Omental fat pad (tissue), 4 donors: ENCODE data around the gene SLC34A1. TPM values are rescaled to one million over a fixed set of nuclear protein-coding genes. Genes with fewer than 3 reads are reported as not detected.

Experiments
- ATAC-seq: fragments of 150-250 bp; one replicate; pipeline ENCODE4 v1.9.1; 2016; ENCODE audit warnings: mild to moderate bottlenecking, moderate library complexity; ENCODE audit not compliant: low FRiP score
- DNase-seq: peaks from one replicate; pipeline ENCODE4 v3.0.0-alpha.2; 2019; ENCODE audit warnings: low spot score
- total RNA-seq, 4 donors: library from RNA; depleted of rRNA; stranded (reverse); fragments of >200 nt; gene quantifications; one replicate each; pipeline ENCODE4 v1.1.0, GENCODE V29; 2016
- TF ChIP-seq, protein P1 (sequence below), 3 donors: fragments of 450-650 bp; IDR thresholded peaks; one replicate each; pipeline ENCODE4 v1.5.1; 2016 to 2017; ENCODE audit warnings: antibody characterized with exemption in 3 of 3, mild to moderate bottlenecking in 3 of 3, moderate library complexity in 2 of 3

Gene SLC34A1
- total RNA-seq, 4 donors from 2014 or later, result not detected

DNA sequence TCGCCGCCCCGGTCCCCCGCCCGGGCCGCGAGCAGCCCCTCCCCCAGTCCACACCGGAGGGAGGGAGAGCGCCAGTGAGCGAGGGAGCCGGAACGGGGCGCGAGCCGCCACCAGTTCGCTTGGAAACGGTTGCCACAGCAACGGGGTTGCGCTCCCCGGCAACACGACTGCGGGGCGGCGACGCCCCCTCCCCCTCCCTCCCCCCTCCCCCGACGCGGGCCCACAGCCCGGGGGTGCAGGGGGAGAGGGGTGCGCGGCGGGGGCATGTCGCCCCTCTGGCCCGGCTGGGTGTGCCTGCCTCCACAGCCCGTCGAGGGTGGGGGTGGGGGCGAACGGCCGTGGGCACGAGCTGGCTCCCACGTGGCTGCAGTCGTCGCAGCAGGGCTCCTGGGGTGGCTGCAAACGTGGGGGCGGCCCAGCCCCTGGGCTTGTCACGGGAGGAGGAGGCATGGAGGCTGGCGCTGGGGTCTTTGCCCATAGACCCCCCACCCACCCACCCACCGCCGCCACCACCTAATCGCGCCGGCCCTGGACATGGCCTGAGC is 62.9 kb downstream of the SLC34A1 start:
- peak; percentile 6 for ATAC-seq
- DNase-seq, result no peak

DNA sequence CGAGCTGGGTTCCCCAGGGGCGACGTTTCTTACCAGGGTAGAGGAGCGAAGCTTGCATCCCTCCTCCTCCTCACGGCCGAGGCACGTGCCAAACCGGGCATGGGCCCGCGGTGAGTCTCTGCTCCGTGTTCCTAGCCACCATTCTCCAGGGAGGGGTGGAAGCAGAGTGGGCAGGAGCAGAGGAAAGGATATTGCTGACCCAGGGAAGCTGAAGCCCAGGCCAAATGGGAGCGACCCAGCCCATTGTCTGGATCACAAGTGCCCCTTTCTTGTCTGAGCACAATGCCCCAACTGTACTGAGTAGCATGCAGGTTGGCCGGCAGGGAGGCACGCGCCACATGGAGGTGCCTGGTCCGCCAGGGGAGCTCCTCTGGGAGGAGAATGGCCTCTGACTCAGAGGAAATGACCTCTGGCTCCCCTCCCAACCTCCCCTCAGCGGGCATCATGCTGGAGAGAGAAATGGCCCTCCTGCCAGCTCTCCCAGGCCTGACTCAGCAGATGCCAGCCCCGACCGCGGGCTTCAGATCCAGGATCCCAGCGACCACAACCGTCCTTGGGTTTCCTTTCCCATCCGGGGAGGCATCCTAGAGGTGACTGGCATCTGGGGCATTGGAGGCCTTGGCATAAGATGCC is 63.5 kb downstream of the SLC34A1 start:
- TF ChIP-seq, protein P1, sequence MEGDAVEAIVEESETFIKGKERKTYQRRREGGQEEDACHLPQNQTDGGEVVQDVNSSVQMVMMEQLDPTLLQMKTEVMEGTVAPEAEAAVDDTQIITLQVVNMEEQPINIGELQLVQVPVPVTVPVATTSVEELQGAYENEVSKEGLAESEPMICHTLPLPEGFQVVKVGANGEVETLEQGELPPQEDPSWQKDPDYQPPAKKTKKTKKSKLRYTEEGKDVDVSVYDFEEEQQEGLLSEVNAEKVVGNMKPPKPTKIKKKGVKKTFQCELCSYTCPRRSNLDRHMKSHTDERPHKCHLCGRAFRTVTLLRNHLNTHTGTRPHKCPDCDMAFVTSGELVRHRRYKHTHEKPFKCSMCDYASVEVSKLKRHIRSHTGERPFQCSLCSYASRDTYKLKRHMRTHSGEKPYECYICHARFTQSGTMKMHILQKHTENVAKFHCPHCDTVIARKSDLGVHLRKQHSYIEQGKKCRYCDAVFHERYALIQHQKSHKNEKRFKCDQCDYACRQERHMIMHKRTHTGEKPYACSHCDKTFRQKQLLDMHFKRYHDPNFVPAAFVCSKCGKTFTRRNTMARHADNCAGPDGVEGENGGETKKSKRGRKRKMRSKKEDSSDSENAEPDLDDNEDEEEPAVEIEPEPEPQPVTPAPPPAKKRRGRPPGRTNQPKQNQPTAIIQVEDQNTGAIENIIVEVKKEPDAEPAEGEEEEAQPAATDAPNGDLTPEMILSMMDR (IDR thresholded peaks at IDR 0.05), result no peak
- ATAC-seq (peak; percentile 81), DNase-seq (no peak)

More for the DNA sequence above, 62.9 kb downstream of the SLC34A1 start:
- TF ChIP-seq, protein P1 (IDR thresholded peaks at IDR 0.05), result no peak

Other genes starting within 250 kb of the SLC34A1 start
- 10 to 100 TPM; 18.9 to 38.9 (median 23.8) TPM for gene RAB24, start 80.7 kb upstream of the SLC34A1 start, total RNA-seq
- gene PRELID1, start 80.6 kb upstream of the SLC34A1 start, total RNA-seq, result 100 to 1,000 TPM in 1 of 4 donors, 10 to 100 TPM in 3; 51.9 to 102 (median 67.5) TPM
- gene MXD3, start 72.5 kb upstream of the SLC34A1 start, total RNA-seq, result 10 to 100 TPM in 1 of 4 donors, 1 to 10 TPM in 3; 3.5 to 26.8 (median 4.8) TPM
- gene LMAN2, start 32.8 kb upstream of the SLC34A1 start, total RNA-seq, result 100 to 1,000 TPM; 129 to 164 (median 144) TPM
- gene RGS14, start 26.5 kb upstream of the SLC34A1 start, total RNA-seq, result 10 to 100 TPM in 1 of 4 donors, 1 to 10 TPM in 3; 7.1 to 25.1 (median 8.2) TPM
- not detected for gene PFN3, start 16.2 kb downstream of the SLC34A1 start, total RNA-seq
- 1 to 10 TPM in 1 of 4 donors, under 1 TPM in 3; 0.38 to 3.0 (median 0.63) TPM for gene F12, start 25.1 kb downstream of the SLC34A1 start, total RNA-seq
- gene GRK6, start 42.2 kb downstream of the SLC34A1 start, total RNA-seq, result 10 to 100 TPM; 16.1 to 45.5 (median 27.2) TPM
- gene PRR7, start 62.4 kb downstream of the SLC34A1 start, total RNA-seq, result 1 to 10 TPM in 3 of 4 donors, not detected in 1; 1.6 to 2.8 (median 2.1) TPM
- gene DBN1, start 89.2 kb downstream of the SLC34A1 start, total RNA-seq, result 10 to 100 TPM; 33.5 to 78.5 (median 38.3) TPM
- 10 to 100 TPM; 20.0 to 63.2 (median 34.2) TPM for gene PDLIM7, start 113.2 kb downstream of the SLC34A1 start, total RNA-seq
- 10 to 100 TPM in 3 of 4 donors, 1 to 10 TPM in 1; 7.4 to 41.0 (median 16.3) TPM for gene DOK3, start 125.4 kb downstream of the SLC34A1 start, total RNA-seq
- gene DDX41, start 132.5 kb downstream of the SLC34A1 start, total RNA-seq, result 10 to 100 TPM; 66.2 to 93.7 (median 73.6) TPM
- gene FAM193B, start 170.1 kb downstream of the SLC34A1 start, total RNA-seq, result 10 to 100 TPM; 43.3 to 92.5 (median 50.9) TPM
- 100 to 1,000 TPM in 3 of 4 donors, 10 to 100 TPM in 1; 81.0 to 129 (median 105) TPM for gene TMED9, start 207.8 kb downstream of the SLC34A1 start, total RNA-seq
- 10 to 100 TPM; 19.5 to 46.4 (median 25.8) TPM for gene B4GALT7, start 215.7 kb downstream of the SLC34A1 start, total RNA-seq